ENCODE measurements around the gene ART3. TPM values are rescaled to one million over a fixed set of nuclear protein-coding genes. Genes with fewer than 3 reads are reported as not detected.
"Not testable (repeated sequence)": the region's sequence is repeated elsewhere in the genome, so short reads cannot be mapped to it uniquely, and the experiment has no call there.

The ART3 gene, protein sequence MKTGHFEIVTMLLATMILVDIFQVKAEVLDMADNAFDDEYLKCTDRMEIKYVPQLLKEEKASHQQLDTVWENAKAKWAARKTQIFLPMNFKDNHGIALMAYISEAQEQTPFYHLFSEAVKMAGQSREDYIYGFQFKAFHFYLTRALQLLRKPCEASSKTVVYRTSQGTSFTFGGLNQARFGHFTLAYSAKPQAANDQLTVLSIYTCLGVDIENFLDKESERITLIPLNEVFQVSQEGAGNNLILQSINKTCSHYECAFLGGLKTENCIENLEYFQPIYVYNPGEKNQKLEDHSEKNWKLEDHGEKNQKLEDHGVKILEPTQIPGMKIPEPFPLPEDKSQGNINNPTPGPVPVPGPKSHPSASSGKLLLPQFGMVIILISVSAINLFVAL
- not detected in 2 replicates for total RNA-seq (2014; rRNA removed; shearing (Covaris generic))

GRCh38 chr4:76074468-76074867 lies at the start of gene ART3:
ART3 (plus strand) TSS chr4:76074709; CDS start chr4:76075890, 1,181 bp downstream.
- no peak for DNase-seq (ENCODE audit: low read depth)

DNA sequence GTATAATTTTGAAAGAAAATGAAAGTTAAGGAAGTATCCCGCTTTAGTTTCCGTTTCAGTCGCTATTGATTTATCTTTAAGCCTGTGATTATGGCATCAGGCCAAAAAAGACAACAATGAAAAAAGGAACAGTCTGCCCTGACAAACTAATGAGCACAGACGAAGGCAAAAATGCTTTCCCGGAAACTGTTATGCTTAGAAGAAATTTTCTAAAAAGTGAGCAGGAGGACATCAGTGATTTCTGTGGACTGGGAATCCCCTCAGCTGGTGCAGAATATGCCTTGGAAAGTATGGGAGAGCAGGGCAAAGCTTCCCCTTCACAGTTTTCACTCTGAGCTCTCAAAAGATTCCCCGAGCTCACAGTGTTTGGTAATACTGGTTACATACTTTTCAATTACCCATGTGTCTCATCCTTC lies 46.2 kb upstream of the ART3 start:
- no peak for DNase-seq (ENCODE audit: low read depth)

GRCh38 chr4:76029300-76029699 lies 45.2 kb upstream of the ART3 start:
- no peak for DNase-seq (ENCODE audit: low read depth)

DNA sequence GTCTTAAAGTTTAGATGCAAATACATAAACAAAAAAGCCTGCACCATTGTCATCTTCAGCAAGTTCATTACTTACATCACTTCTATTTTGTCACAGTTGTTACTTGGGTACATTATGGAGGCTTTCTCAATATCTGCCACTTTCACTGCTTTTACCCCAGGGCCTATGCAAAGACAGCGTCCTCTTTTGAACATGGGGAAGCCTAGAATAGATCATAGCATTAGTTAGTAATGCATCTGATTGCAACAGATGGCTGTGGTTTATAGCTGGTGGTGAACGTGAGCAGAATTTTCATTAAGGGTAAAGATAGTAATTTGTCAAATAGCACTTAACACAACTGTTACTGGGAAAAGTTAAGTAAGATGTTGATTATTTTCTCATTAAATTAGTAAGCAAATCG lies 39.4 kb upstream of the ART3 start:
- DNase-seq (ENCODE audit: low read depth), result no peak

GRCh38 chr4:76035799-76036380 lies 38.6 kb upstream of the ART3 start, which contains the start of gene CXCL11:
CXCL11 (minus strand) TSS chr4:76036070; CDS start chr4:76035987, 83 bp downstream.
- DNase-seq (ENCODE audit: low read depth), result no peak

- no peak for DNase-seq (ENCODE audit: low read depth)
Observed at GRCh38 chr4:76036855-76037254, 37.7 kb upstream of the ART3 start.

DNA sequence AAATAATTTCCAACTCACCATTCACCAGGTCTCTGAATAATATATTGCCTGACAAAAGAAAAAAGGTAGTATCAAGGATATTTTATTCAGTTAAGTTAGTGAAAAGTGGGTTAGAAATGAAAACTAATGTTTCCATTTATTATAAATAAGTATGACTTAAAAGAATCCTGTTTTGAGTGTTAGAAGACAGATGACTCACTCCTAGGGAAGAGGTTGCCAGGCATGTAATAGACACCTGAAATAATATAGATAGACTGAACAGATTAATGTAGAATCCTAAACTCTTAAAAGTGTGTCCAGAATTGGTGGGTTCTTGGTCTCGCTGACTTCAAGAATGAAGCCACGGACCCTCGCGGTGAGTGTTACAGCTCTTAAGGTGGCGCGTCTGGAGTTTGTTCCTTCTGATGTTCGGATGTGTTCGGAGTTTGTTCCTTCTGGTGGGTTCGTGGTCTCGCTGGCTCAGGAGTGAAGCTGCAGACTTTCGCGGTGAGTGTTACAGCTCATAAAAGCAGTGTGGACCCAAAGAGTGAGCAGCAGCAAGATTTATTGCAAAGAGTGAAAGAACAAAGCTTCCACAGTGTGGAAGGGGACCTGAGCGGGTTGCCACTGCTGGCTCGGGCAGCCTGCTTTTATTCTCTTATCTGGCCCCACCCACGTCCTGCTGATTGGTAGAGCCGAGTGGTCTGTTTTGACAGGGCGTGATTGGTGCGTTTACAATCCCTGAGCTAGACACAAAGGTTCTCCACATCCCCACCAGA lies 32.1 kb upstream of the ART3 start:
- DNase-seq (ENCODE audit: low read depth), result not testable (repeated sequence)

DNA sequence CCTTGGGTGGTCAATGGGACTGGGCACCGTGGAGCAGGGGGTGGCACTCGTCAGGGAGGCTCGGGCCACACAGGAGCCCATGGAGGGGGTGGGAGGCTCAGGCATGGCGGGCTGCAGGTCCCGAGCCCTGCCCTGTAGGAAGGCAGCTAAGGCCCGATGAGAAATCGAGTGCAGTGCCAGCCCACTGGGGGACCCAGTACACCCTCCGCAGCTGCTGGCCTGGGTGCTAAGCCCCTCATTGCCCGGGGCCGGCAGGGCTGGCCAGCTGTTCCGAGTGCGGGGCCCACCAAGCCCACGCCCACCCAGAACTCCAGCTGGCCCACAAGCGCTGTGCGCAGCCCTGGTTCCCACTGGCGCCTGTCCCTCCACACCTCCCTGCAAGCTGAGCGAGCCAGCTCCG lies 31.2 kb upstream of the ART3 start:
- not testable (repeated sequence) for DNase-seq (ENCODE audit: low read depth)

DNA sequence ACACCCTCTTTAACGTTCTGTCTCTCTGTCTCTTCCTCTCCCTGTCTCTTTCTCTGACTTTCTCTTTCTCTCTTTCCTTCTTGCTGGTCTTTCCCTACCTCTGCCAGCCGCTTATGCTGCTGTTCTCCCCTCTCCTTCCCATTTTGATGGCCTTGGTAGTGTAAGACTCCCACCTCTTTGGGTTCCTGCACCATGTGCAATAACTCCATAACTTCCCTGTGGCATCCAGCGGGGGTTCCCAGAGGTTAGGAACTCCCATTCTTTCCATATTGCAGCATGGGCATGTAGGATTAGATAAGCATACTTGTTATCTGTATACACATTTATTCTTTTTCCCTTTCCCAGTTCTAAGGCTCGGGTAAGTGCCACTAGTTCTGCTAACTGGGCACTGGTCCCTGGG lies 29.8 kb upstream of the ART3 start:
- not testable (repeated sequence) for DNase-seq (ENCODE audit: low read depth)

DNA sequence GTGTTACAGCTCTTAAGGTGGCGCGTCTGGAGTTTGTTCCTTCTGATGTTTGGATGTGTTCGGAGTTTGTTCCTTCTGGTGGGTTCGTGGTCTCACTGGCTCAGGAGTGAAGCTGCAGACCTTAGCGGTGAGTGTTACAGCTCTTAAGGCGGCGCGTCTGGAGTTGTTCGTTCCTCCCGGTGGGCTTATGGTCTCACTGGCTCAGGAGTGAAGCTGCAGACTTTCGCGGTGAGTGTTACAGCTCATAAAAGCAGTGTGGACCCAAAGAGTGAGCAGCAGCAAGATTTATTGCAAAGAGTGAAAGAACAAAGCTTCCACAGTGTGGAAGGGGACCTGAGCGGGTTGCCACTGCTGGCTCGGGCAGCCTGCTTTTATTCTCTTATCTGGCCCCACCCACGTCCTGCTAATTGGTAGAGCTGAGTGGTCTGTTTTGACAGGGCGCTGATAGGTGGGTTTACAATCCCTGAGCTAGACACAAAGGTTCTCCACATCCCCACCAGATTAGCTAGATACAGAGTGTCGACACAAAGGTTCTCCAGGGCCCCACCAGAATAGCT lies 24.6 kb upstream of the ART3 start:
- DNase-seq (ENCODE audit: low read depth), result not testable (repeated sequence)

DNA sequence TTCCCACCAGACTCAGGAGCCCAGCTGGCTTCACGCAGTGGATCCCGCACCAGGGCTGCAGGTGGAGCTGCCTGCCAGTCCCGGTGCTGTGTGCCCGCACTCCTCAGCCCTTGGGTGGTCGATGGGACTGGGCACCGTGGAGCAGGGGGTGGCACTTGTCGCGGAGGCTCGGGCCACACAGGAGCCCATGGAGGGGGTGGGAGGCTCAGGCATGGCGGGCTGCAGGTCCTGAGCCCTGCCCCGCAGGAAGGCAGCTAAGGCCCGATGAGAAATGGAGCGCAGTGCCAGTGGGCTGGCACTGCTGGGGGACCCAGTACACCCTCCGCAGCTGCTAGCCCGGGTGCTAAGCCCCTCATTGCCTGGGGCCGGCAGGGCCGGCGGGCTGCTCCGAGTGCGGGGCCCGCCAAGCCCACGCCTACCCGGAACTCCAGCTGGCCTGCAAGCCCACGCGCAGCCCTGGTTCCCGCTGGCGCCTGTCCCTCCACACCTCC lies 23.9 kb upstream of the ART3 start:
- DNase-seq (ENCODE audit: low read depth), result not testable (repeated sequence)

DNA sequence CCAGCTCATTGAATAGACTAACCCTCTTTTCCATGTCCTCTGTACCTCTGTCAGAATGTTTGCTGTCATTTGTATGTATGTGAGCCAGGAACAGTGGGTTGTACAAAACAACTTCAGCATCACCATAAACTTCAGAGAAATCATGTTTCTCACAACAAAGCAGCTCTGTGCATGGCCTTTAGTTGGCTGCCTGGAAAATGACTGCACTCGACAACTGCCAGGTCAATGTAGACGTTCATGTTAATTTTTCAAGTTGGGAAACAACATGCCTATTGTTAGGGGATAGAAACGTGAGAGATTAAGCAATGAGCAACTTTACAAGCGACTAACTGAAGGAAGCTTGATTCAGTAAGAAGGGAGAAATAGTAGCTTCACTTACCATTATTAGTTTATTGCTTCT lies 20.8 kb upstream of the ART3 start:
- DNase-seq (ENCODE audit: low read depth), result no peak

DNA sequence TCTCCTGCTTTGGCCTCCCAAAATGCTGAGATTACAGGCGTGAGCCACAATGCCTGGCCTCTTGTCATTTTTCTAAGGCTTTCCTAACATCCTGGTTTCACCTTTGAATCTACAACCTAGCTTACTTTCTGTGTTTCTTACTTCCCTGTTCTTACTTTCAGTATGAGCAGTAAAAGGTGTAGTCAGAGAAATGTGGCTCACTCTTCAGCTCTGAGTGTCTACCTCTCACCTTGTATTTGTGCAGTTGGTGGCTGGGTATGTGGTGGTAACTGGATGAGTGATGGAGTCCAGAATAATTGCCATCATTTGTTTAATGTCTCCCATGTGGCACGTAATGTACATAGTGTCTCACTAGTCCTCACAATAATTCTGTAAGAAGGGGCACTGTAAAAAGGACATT lies 19.5 kb upstream of the ART3 start:
- no peak for DNase-seq (ENCODE audit: low read depth)

DNA sequence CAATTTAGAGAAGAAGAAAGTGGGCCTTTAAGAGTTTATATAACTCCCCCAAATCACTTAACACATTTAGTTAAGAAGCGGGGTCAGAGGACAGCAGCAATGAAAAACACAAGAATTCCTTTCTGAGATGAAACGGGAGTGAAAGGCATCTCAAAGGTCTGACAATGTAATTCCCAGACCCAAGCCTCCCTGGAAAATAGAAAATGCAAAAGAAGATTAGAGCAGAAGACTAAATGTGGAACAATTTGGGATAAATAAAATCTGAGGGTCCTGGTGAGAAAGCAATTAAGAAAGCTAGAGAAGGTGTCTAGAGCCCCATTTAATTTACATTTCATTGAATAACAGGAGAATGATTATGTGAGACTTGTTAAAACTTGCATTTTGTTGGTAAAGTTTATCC lies 19.1 kb upstream of the ART3 start:
- no peak for DNase-seq (ENCODE audit: low read depth)

GRCh38 chr4:76058302-76058701 lies 16.2 kb upstream of the ART3 start:
- no peak for DNase-seq (ENCODE audit: low read depth)

- no peak for DNase-seq (ENCODE audit: low read depth)
Observed at GRCh38 chr4:76058888-76059426, 15.6 kb upstream of the ART3 start.

- DNase-seq (ENCODE audit: low read depth), result no peak
Observed at GRCh38 chr4:76059750-76060149, 14.8 kb upstream of the ART3 start.

- no peak for DNase-seq (ENCODE audit: low read depth)
Observed at GRCh38 chr4:76060506-76060905, 14.0 kb upstream of the ART3 start.

- DNase-seq (ENCODE audit: low read depth), result no peak
Observed at GRCh38 chr4:76061421-76061820, 13.1 kb upstream of the ART3 start.

- no peak for DNase-seq (ENCODE audit: low read depth)
Observed at GRCh38 chr4:76061982-76062381, 12.5 kb upstream of the ART3 start.

DNA sequence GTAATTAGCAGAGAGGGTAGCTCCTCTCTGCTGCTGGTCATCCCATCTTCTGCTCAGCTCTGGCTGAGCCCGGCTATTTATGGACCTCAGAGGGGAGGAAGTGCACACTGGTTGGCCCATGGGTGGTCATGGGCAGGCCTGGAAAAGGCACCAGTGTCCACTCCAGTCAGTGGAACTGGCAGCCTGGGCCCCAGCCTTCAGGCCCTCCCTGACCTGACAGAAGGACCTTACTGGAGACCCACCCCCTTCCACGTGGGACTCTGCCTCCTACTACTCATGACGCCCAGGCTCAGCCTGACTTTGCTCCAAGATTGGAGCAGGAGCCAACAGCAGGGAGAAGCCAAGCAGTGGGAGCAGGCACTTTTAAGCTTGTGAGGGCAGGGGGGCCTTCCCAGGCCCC lies 8.0 kb upstream of the ART3 start:
- DNase-seq (ENCODE audit: low read depth), result no peak

Data from M059J (cell line).